SIG-M5 treated with dmso at 0.1 percent for 504 hours (cell line): ENCODE results near the gene AKAIN1.
A peak's percentile ranks its signal among the peaks of the same experiment; 100 is the strongest.

Experiments used
- DNase-seq: peaks from one replicate; lab custom pipeline; 2025; ENCODE audit not compliant: unreplicated experiment; lab: John Stamatoyannopoulos, UW

AKAIN1 gene

DNA sequence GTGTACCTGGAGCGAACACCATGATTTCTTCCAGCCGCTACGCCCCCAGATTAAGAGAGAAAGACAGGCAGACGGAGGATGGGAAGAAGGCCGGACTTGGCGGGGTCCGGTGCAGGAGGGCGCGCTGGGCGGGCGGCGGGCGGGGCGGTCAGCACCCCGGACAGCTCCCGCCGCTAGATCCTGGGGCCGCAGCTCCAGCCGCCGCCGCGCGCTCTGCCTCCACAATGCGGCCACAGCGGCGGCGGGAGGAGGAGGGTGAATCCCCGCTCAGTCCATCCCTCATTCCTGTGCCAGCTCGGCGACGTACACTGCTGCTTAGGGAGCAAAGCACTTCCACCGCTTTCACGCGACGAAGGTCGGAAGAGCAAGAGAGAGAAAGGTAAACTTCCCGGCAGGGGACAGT lies at the start of gene AKAIN1:
AKAIN1 (minus strand) TSS at position 226 of the 403 bp plus-strand sequence; CDS start at position 22, 204 bp downstream.
- no peak for DNase-seq

- DNase-seq = no peak
Measured at GRCh38 chr18:5244941-5245340, 47.9 kb upstream of the AKAIN1 start.

DNA sequence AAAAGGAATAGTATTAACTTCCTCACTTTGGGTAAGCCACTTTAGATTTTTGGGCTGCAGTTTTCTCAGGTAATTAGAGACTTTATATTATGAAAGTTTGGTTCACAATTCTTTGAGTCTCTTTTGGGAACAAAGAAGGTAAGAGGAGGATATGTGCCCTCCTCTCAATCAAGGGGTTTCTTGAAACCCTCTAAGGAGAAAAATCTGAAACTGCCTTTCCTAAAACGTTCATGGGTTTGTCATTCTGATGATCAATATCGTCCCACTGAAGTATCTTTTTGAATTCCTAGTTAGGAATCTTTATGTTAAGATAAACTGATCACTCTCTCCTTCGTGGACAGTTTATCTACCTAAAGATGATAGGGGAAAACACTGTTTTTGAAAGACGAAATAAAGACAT lies 42.4 kb upstream of the AKAIN1 start:
- DNase-seq = no peak

GRCh38 chr18:5238371-5238976 lies 41.4 kb upstream of the AKAIN1 start:
- no peak for DNase-seq

DNA sequence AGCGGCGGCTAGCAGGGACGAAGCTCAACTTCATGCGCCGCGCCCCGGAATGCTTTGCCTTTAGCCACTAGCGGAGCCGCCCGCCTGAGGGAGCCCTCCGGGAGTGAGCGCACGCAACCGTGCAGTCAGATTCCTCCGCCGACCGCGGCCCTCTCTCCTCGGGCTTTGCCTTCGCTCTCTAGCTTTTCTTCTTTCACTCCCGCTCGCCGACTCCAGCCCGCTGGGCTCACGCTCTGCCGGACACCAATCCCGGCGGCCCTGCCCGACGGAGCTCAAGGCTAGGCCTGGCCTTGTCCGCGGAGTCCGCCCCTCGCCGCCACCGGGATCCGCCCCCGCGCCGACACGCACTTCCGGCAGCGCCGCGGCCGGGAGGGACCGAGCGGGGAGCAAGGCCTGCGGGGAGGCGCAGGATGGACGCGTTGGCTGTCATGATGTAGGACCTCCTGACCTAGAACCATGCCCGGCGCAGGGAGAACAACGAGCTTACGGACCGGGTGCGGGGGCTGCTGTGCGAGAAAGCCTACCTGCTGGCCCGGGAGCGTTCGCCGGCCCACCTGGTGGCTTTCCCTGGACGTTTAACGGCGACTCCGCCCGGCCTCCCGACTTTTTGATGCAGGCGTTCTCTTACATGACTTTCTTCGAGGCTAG lies 40.8 kb upstream of the AKAIN1 start:
- DNase-seq = peak; percentile 64

GRCh38 chr18:5237083-5237722 lies 40.1 kb upstream of the AKAIN1 start:
- DNase-seq = no peak

DNA sequence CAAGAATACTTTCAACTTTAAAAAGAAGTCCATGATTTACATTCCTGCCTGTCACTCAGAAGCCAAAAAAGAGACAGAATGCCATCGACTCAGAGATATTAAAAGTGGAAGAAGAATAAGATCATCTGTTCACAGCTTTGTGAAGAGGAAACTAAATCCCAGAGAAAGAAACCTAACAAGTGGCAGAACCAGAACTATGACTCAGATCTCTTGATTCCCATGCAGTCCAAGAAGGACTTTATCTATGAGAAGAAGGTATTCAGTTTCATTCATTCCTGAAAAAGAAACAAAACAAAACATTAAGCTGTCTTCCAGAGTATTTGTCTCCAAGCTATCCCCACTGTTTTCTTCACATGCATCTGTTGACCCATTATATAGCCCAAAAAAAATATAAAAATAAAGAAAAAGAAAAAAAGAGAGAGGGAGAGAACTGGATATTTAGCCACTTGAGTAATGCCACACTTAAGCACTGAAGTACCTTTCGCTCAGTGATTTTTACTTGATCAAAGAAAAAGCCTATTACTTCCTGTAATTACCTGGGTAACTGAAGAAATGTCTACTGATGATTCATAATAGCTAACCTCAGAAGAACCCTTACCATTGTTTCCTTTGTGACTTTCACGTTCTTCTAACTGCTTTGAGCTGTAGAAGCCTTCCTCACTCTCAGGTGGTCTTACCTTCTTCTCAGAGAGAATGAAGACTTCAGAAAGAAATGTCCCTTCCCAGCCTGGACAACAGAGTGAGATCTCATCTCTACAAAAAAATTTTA lies 17.7 kb upstream of the AKAIN1 start:
- DNase-seq = no peak

DNA sequence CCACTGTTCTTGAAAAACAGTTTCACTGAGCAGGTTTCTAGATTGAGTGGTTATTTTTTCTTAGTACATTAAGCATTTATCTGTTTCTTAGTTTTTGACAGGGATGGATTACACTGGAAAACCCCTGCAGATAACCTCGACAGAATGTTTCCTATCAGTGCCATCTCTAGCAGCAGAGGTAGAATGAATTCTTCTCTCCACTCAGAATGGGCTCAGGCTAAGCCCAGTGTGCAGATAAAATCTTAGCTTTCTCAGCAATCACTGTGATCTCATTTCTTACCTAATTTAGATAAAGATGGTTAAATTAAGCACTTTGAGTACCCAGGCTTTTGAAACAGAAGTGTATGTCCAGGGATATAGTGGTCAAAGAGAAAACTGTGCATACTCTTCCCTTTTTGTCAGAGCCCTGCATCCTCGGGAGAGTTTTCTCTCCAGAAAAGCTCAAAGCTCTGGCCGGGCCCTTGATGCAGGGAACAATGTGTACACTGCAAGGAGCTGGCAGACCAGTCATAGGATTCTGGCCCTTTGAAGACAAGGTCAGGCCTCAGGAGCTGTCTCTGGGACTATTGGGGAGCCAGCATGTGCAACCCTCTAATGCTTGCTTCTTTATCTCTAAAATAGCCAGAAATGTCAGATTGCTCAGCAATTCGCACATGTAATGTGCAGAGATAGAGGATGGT lies 10.6 kb upstream of the AKAIN1 start:
- no peak for DNase-seq

DNA sequence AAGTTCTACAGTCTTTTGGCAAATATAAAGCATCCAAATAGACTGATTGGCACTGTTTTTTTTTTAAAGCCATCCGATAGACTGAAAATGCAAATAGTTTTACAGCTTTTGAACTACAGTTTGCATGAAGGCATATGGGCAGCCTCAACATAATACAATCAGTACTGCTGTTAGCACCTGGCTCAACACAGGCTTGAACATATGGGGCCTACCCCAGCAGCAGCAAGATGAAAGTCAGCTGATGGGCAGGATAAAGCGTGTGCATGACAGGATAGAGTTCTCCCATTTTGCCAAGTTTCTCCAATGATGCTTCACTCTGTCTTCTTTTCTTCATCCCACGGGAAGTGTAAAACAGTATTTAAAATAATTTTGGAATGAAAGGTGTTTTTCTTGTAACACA lies 1.3 kb upstream of the AKAIN1 start:
- DNase-seq = no peak

DNA sequence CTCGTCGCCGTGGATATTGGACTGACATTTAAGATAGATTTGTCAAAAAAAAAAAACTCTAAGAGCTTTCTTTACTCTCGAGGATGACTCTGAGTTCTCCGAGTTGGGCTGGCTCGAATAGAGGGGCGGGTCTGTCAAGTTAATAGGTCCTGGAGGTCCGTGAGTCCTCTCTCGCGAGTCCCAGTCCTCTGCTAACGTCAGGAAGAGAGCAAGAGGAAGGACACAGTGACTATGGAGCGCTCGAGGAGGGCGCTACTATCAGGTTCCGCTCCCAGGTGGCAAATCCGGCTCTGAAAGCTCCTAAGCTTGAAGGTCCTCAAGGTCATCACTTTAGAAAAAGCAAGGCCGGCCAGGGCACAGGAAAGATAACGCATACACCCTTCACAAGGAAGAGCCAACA lies 404 bp upstream of the AKAIN1 start:
- DNase-seq = no peak

DNA sequence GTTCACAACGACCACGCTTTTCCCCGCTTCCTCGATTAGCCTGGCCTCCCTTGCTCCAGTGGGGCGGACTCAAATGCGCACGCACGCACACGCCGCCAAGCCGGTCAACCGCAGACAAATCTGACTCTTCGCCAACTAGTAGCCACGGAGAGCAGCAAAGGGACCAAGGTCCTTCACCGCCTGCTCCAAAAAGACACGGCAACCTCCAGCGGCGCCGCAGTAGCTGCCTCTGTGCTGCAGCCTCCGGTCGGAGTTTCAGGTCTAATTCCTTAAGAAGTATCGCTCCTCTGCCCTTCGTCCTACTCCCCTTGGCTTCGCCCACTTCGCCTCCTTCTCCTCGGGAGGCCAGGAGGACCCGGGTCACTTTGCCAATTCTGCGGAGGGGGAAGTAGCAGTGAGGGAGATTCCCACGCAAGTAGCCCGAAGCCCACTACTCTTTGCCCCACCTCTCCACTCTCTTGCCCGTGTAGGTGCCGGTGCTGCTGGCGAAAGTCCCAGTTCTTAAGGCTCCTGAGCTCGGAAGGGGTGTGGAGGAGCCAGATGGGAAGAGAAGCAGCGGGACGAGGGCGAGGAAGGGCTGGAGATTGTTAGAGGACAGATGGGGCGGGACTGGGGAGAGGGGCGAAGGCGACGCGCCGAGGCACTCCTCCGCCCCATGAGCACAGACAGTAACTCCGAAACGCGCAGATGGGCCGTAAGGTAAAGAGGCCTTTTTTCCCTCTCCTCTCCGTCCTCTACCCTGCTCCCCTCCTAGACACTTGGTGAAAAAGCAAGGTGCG lies 615 bp downstream of the AKAIN1 start:
- no peak for DNase-seq

DNA sequence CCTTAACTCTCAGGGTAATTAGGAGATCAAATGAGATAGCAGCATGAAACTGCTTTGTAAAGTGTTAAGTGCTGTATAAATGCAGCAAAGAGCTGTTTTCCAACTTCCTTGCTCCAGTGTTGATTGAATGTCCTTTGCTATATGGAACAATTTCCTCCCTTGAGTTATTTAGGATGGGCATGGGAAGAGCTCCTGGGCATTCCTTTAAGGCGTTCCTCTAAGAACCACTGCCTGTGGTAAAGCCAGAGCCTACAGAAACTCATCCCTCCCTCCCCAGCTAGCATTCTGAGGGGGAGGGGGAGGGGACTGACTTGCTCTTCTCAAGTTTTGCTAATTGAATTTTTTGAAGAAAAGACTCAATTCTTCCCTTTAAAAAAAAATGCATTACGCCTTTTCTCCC lies 1.4 kb downstream of the AKAIN1 start:
- no peak for DNase-seq

DNA sequence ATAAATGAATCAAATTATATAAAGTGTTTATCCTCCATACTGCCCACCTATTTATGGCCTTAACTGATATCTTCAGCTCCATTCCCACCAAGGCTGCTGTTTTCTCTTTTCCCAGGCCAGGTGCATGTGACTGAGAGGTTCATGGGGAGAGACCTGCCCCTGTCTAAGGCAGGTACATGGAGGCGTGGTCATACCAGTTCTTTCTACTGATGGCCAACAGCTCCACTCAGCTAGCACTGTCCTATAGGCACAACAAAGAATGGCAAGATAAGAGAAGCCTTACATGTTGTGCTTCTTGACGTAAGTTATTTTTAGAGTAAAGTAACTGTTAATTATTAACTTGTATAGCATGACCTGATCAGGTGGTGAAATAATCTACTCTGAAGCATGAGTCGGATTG lies 16.8 kb downstream of the AKAIN1 start:
- DNase-seq = no peak

DNA sequence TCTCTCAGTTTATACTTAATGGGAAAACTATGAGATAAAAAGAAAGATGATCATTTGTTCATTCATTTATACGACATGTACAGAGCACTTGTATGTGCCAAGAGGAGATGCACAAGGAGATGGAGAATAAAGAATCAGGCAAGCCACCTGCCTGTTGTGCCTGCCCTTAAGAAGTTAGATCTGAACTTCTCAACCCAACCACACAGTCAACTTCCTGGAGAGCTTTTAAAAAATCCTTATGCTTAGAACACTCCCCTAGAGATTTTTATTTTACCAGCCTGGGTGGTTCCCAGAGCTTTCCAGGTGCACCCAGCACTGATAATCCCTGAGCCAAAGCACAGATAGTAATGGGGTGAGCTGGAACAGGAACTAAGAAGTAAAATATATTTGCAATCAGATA lies 18.5 kb downstream of the AKAIN1 start:
- no peak for DNase-seq

GRCh38 chr18:5175378-5175777 lies 21.7 kb downstream of the AKAIN1 start:
- peak; percentile 74 for DNase-seq

DNA sequence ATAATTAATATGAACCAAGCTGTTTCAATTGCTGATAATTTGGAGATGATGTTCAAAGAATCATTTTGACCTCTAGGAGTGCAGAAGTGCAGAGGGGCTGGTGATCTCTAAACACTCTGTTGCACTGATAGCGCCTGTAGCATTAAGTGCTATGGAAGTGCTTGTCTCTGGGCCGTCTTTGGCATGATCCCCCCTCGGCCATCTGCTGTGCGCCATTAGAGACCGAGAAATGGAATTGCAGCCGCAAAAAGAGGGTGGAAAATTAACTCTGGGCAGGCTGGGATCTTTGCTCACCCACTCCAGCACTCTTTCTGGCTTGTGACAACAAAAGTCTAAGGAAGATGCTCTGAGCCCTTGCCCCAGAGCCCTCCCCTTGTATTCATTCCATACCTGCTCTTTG lies 23.4 kb downstream of the AKAIN1 start:
- DNase-seq = no peak

- DNase-seq = no peak
Measured at GRCh38 chr18:5173236-5173635, 23.8 kb downstream of the AKAIN1 start.

- no peak for DNase-seq
Measured at GRCh38 chr18:5167831-5168230, 29.2 kb downstream of the AKAIN1 start.

- DNase-seq = no peak
Measured at GRCh38 chr18:5166606-5167280, 30.3 kb downstream of the AKAIN1 start.

GRCh38 chr18:5164903-5165302 lies 32.2 kb downstream of the AKAIN1 start:
- DNase-seq = no peak
